CD4-positive, alpha-beta T cell treated with Interleukin-10 for 1 hour (primary cell): ENCODE measurements around the gene SLC4A5.
"Not testable (repeated sequence)": the region's sequence is repeated elsewhere in the genome, so short reads cannot be mapped to it uniquely, and the experiment has no call there.

Experiments
- DNase-seq: peaks from one replicate; pipeline ENCODE4 v3.0.0-alpha.2; 2020

Gene SLC4A5

GRCh38 chr2:74366036-74366435 is 22.8 kb upstream of the SLC4A5 start:
- no peak for DNase-seq

- DNase-seq, result no peak
Measured at GRCh38 chr2:74364533-74365505, 21.6 kb upstream of the SLC4A5 start.

- DNase-seq, result no peak
Measured at GRCh38 chr2:74361327-74361726, 18.1 kb upstream of the SLC4A5 start.

DNA sequence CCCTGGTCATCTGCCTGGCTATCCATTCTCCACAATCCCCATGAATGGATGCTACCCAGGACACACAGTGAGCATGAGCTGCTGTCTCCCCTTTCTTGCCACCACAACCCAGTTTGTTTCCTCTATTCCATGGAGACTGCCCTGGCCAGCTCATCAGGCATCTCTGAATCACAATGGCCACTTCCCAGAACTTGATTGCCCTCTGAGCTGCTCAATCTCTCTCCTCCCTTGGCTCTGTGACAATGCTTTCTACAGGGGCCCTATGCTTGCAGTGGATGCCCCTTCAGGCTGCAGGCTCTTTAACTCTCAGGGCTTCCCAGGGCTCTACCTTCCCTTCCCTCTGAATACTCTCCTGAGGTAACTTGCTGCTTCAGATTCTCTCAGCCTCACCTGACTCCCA is 14.4 kb upstream of the SLC4A5 start:
- no peak for DNase-seq

- DNase-seq, result no peak
Measured at GRCh38 chr2:74349889-74350288, 6.7 kb upstream of the SLC4A5 start.

DNA sequence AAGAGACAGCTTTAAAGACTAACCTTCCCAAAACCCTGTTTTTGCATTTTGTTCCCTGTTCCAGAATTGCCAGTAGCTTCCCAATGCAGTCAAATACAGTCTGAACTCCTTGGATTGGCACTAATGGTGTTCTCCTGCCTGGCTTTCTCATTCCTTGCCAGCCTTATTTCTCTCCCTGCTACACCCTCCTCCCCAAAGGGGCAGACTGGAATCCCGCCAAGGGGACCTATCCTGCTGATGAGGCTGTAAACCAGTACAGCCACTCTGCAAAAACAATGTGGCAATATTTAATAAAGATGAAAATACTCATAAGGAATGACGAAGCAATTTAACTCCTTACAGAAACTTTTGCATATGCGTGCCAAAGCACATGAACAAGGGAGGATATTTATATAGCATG is 4.5 kb upstream of the SLC4A5 start:
- no peak for DNase-seq

DNA sequence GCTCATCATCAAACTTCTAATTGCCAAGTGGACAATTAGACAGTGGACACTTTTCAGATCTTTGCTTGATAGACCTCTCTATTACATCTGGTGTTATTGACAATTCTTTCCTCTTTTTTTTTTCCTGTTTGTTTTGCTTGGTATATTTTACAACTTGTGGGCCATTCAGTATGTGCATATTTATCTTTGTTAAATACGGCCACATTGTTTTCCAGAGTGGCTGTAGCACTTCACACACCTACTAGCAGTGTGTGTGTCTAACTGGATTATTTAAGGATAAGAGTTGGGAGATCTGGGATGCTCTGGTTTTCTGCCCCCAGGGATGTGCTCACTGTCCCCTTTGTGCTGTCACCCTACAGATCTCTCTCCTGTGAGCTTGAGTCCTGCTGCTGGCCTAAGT is 4.1 kb upstream of the SLC4A5 start:
- DNase-seq, result no peak

- DNase-seq, result no peak
Measured at GRCh38 chr2:74345272-74345943, 2.2 kb upstream of the SLC4A5 start.

GRCh38 chr2:74336227-74336626 is 7.0 kb downstream of the SLC4A5 start:
- DNase-seq, result not testable (repeated sequence)

- DNase-seq, result peak; percentile 77
Measured at GRCh38 chr2:74334931-74335333, 8.3 kb downstream of the SLC4A5 start.

- DNase-seq, result no peak
Measured at GRCh38 chr2:74333896-74334586, 9.2 kb downstream of the SLC4A5 start.

GRCh38 chr2:74333175-74333574 is 10.0 kb downstream of the SLC4A5 start:
- no peak for DNase-seq

DNA sequence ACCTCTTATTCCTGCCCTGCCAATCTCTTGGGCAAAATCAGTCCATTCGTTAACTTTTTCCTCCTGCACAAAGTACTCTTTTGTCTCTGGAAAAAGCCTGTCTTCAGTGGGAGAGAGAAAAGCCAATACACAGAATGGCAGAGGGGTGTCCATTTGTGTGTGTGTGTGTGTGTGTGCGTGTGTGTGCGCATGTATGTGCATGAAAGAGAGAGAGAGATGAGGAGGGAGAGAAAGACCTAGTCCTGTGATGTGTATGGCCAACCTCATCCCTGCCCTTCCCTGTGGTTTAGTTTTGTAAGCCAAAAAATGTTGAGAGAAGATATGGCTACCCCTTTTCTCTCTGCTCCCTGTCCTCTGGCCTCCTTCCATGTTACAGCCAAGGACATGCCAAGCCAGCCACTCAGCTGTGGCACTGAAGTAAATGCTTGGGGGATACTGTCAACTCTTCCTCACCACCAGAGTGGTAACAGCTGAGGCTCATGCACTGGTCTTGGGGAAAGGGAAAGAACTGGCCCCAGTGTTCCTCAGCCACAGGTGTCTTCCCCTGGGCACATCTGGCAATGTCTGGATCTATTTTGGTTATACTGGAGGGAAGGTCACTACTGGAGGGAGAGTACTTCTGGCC is 10.6 kb downstream of the SLC4A5 start:
- DNase-seq, result no peak

- DNase-seq, result no peak
Measured at GRCh38 chr2:74328573-74328972, 14.6 kb downstream of the SLC4A5 start.

DNA sequence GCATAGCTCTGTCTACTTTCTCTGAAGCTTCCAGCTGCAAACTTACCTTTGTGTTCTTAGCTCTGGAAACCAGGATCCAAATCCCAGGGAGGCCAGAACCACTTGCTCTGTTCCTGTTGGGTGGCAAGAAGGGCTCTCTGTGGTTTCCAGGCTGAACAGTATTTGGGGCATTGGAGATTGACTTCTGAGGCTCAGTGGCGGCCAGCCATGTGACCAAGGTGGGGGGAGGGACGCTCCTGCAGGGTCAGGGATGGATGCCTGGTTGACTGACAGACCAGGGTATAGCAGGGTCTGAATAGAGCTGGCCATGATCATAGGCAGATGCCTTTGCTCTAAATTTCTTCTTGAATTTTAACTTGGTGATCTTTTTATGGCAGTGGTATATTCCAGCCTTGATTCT is 15.1 kb downstream of the SLC4A5 start:
- DNase-seq, result no peak

DNA sequence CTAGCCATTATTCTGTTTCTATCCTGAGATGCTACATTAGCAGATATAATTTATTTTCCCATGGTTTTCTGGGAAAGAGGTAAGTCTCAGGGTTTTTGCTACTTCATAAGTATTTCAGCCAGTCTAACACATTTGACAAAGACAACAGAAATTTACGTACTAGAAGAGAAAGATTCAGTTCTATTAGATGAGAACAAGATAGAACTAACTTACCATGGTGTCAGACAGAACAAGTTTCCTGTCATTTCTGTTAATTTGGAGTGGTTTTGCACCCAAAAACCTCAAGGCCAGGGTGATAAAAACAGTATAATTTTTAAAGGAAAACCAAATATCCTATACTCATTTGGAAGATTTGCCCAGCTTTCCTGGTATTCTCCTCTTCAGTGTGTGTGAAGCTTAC is 15.6 kb downstream of the SLC4A5 start:
- DNase-seq, result no peak

- no peak for DNase-seq
Measured at GRCh38 chr2:74327199-74327598, 16.0 kb downstream of the SLC4A5 start.

- DNase-seq, result no peak
Measured at GRCh38 chr2:74325815-74326214, 17.4 kb downstream of the SLC4A5 start.

DNA sequence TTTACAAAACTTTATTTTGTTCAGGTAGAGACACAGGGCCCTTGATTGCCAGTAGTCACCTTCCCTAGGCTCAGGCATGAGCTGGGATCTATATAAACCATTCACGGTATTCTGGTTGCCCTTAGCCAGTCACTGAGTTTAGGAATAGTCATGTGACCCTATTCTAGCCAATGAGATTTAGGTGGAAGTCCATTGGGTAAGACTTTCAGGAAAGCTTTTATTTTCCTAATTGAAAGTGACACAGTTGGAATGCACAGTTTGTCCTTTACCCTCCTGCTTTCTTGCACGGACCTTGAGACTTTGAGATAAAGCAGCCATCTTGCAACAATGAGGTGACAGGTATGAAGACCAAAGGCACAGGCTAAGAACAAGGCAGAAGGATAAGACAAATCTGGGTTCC is 21.5 kb downstream of the SLC4A5 start:
- DNase-seq, result no peak

DNA sequence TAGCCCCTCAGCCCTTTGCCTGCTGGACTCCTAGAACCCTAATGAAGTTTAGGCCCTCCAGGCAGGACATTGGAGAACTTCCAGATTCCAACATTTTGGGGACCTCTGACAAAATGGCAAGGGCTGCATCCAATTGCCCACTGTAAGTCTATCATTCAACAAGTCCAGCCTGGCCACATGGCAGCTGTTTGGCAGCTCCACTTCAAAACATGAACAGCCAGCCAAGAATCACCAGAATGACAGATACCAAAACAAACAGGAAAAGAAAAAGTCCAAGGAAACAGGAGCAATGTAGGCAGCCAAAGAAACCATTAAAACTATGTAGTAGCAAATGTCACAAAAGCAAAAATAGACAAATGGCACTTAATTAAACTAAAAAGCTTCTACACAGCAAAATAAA is 25.5 kb downstream of the SLC4A5 start:
- no peak for DNase-seq

GRCh38 chr2:74316627-74317295 is 26.5 kb downstream of the SLC4A5 start:
- DNase-seq, result no peak

DNA sequence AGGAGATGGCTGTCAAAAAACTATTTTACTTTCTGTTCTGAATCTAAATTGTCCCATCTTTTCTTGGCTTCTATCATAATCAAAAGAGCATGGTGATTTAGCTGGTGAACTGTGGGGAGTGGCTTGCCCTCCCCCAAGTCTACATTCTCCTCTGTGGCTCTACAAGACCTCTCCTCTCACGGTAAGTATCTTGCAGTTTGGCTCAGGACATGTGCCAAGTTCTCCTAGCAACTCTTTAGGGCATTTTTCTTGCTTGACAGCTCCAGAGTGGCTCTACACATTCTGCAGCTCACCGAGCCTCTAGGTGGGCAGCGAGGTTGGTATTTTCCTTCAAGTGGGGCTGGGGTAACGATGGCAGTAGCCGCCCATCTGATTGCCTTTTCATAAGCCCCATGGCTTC is 29.1 kb downstream of the SLC4A5 start:
- DNase-seq, result no peak

DNA sequence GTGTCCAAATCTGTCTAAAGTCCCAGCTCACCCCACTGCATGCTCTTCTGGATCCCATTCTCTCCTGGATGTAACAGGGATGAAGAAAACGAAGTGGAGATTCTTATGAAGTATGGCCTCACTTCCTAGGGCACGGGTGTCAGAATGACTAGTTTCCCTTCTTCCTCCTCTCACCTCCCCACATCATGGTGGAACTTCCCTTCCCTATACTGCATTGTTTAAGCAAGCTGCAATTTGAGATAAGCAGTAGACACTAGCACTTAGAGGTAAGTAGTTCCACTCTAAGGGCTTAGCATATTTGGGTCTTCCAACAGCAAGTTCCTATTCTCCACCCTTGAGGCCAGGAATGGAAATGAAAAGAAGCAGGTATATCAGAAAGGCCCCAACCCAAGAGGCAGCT is 29.7 kb downstream of the SLC4A5 start:
- no peak for DNase-seq
